Progenitor cell of endocrine pancreas (in vitro differentiated cells): Measurements from ENCODE around the gene SOD2. TPM values are rescaled to one million over a fixed set of nuclear protein-coding genes. Genes with fewer than 3 reads are reported as not detected.
A peak's percentile ranks its signal among the peaks of the same experiment; 100 is the strongest.
"Not testable (repeated sequence)": the region's sequence is repeated elsewhere in the genome, so short reads cannot be mapped to it uniquely, and the experiment has no call there.

ENCODE experiments used
- DNase-seq: peaks from one replicate; pipeline ENCODE4 v3.0.0; 2021; ENCODE audit warnings: low spot score; ENCODE audit not compliant: unreplicated experiment
- H3K27ac Mint-ChIP-seq: 2 replicates; pipeline ENCODE4 v1.8.0; 2021; ENCODE audit warnings: mild to moderate bottlenecking, moderate library complexity, mixed read lengths
- H3K27me3 Mint-ChIP-seq: 2 replicates; pipeline ENCODE4 v1.8.0; 2021; ENCODE audit warnings: mixed read lengths
- H3K36me3 Mint-ChIP-seq: 2 replicates; pipeline ENCODE4 v1.8.0; 2022; ENCODE audit warnings: mixed read lengths; ENCODE audit not compliant: insufficient read depth
- H3K4me1 Mint-ChIP-seq: 2 replicates; pipeline ENCODE4 v1.8.0; 2021; ENCODE audit warnings: low read depth, mixed read lengths
- H3K4me3 Mint-ChIP-seq: 2 replicates; pipeline ENCODE4 v1.8.0; 2021; ENCODE audit warnings: low read depth, mild to moderate bottlenecking, moderate library complexity, mixed read lengths
- H3K9me3 Mint-ChIP-seq: 2 replicates; pipeline ENCODE4 v1.8.0; 2021; ENCODE audit warnings: low read depth, mixed read lengths
- long read RNA-seq: library from polyadenylated mRNA; unstranded; transcript quantifications from one replicate; pipeline ENCODE4 v2.0.0, GENCODE V29; 2020
- total RNA-seq: library from RNA; stranded (reverse); gene quantifications from 2 replicates; pipeline ENCODE4 v1.2.1, GENCODE V29; 2021
- TF ChIP-seq, protein P1 (sequence below): fragments of 200-600 bp; sonication (generic); IDR thresholded peaks from one replicate; pipeline ENCODE4 v1.5.0; 2021; ENCODE audit warnings: antibody characterized with exemption, mild to moderate bottlenecking; ENCODE audit not compliant: unreplicated experiment

SOD2 gene
- 64.8 and 68.9 TPM in 2 replicates for total RNA-seq
- long read RNA-seq, full-length matches to known transcripts: 3 of 3 reads
- long read RNA-seq, partial matches to known transcripts: 0 of 3 reads
- long read RNA-seq, other reads (novel, unspliced or antisense): 0 of 3 reads

DNA sequence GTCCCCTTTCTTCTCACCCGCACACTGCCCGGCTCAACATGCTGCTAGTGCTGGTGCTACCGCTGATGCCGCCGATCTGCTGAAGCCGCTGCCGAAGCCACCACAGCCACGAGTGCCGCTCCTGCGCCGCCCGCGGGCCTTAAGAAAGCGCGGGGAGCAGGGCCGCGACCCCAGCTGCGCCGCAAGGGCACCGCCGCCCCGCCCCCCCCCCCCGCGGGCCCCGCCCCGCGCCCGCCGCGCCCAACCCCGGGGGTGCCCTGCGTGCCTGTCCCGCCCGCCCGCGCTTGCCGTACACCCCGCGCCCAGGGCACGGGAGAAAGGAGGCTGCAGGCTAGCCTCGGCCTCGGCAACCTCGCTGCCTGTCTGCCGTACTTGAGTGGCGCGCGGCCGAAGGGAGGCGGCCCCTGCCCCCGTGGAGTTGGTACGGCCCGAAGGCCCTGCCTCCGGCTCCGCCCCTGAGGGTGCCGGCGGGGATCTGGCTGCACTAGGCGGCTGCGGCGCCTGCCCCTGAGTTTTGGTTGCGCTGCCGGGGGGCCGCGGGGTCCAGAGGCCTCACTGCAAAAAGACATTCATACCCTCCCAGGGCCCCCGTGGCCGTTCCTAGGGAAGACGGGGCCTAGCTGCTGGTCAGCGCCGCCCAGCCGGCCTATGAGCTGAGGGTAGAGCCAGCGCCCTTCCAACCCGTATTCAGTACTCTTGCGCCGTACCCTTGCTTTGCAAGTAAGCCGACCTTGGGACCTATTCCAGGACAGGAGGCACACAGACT lies at the start of gene SOD2:
Gene SOD2, minus strand, starts transcription at position 114 of the 766 bp plus-strand sequence. Its CDS starts 74 bp downstream, at position 40.
- Mint-ChIP-seq H3K4me1 (peaks cover 22% of the 10 kb centered on the region), H3K27me3 (no peaks in the 10 kb centered on the region), H3K4me3 (peak within 1 kb of the TSS; percentile 89), H3K9me3 (no peaks in the 10 kb centered on the region), H3K27ac (peak within 1 kb of the TSS; percentile 97), H3K36me3 (peaks cover 5% of the 10 kb centered on the region)
- DNase-seq: peak; percentile 82
- TF ChIP-seq, protein P1, sequence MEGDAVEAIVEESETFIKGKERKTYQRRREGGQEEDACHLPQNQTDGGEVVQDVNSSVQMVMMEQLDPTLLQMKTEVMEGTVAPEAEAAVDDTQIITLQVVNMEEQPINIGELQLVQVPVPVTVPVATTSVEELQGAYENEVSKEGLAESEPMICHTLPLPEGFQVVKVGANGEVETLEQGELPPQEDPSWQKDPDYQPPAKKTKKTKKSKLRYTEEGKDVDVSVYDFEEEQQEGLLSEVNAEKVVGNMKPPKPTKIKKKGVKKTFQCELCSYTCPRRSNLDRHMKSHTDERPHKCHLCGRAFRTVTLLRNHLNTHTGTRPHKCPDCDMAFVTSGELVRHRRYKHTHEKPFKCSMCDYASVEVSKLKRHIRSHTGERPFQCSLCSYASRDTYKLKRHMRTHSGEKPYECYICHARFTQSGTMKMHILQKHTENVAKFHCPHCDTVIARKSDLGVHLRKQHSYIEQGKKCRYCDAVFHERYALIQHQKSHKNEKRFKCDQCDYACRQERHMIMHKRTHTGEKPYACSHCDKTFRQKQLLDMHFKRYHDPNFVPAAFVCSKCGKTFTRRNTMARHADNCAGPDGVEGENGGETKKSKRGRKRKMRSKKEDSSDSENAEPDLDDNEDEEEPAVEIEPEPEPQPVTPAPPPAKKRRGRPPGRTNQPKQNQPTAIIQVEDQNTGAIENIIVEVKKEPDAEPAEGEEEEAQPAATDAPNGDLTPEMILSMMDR: no peak

DNA sequence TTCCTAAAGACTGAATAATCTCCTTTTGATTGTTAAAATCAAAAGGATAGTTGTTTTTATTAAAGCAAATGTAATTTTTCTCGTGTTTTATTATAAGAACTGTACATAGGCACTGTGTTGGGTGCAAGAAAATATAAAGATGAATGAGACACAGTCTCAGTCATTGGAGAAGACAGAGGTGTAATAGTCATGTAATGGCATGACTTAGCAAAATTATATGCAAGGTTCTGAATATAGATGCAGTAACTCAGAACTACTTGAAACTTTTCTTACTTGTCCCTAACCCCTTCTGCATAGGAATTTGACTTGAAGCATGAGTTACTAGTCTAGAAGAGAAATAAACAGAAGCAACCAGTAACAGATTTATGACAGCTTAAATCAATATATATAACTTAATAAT lies 49.1 kb upstream of the SOD2 start:
- Mint-ChIP-seq H3K4me3 (no peak overlapping the region), H3K4me1 (peaks cover 4% of the 10 kb centered on the region), H3K9me3 (no peaks in the 10 kb centered on the region), H3K27ac (no peak overlapping the region), H3K27me3 (no peaks in the 10 kb centered on the region), H3K36me3 (peaks cover 33% of the 10 kb centered on the region)
- TF ChIP-seq, protein P1: no peak
- no peak for DNase-seq

DNA sequence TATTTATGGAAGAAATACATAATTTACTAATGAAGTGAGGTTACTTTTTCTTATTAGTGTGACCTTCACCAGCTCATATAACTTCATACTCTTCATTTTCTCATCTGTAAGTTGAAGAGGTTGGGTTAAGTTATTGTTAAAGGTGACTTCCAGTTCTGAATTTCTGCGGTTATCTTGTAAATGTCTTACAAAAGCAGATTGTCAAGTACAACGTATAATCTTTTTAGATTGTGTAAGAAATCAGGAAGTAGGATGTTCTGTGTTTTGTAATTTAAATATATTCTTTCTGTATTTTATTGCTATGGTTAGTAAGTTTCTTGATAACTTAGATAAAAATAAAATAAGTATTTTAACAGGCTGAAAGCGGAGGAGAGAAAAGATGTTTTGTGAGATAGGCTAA lies 46.3 kb upstream of the SOD2 start:
- H3K27ac Mint-ChIP-seq: no peak overlapping the region
- no peaks in the 10 kb centered on the region for H3K9me3 Mint-ChIP-seq
- H3K4me1 Mint-ChIP-seq: peaks cover 4% of the 10 kb centered on the region
- H3K27me3 Mint-ChIP-seq: no peaks in the 10 kb centered on the region
- H3K36me3 Mint-ChIP-seq: peaks cover 18% of the 10 kb centered on the region
- no peak for DNase-seq
- H3K4me3 Mint-ChIP-seq: no peak overlapping the region
- TF ChIP-seq, protein P1: no peak

DNA sequence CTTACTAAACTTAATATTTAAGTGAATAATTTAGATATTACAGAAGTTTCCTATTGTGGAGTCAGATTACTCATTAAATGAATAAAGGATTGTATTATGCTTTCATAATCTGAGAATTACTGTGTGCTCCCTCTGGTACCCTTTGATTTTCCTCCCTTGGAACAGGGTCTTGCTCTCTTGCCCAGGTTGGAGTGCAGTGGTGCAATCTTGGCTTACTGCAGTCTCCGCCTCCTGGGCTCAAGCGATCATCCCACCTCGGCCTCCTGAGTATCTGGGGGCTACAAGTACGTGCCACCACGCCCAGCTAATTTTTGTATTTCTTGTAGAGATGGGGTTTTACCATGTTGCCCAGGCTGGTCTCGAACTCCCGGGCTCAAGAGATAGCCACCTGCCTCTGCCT lies 43.9 kb upstream of the SOD2 start:
- Mint-ChIP-seq H3K4me3 (no peak overlapping the region), H3K27ac (no peak overlapping the region), H3K36me3 (peaks cover 10% of the 10 kb centered on the region), H3K9me3 (no peaks in the 10 kb centered on the region), H3K4me1 (peaks cover 1% of the 10 kb centered on the region), H3K27me3 (no peaks in the 10 kb centered on the region)
- DNase-seq: no peak
- TF ChIP-seq, protein P1: no peak

DNA sequence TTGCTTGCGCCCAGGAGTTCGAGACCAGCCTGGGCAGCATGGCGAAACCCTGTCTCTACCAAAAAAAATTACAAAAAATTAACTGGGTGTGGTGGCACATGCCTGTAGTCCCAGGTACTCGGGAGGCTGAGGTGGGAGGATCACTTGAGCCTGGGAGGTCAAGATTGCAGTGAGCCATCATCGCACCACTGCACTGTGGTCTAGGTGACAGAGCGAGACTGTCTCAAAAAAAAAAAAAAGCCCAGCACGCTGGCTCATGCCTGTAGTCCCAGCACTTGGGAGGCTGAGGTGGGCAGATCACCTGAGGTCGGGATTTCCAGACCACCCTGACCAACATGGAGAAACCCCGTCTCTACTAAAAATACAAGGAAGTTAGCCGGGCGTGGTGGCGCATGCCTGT lies 40.4 kb upstream of the SOD2 start:
- H3K4me1 Mint-ChIP-seq: peaks cover 19% of the 10 kb centered on the region
- not testable (repeated sequence) for H3K4me3 Mint-ChIP-seq, H3K36me3 Mint-ChIP-seq, DNase-seq, H3K27me3 Mint-ChIP-seq, H3K27ac Mint-ChIP-seq, H3K9me3 Mint-ChIP-seq

DNA sequence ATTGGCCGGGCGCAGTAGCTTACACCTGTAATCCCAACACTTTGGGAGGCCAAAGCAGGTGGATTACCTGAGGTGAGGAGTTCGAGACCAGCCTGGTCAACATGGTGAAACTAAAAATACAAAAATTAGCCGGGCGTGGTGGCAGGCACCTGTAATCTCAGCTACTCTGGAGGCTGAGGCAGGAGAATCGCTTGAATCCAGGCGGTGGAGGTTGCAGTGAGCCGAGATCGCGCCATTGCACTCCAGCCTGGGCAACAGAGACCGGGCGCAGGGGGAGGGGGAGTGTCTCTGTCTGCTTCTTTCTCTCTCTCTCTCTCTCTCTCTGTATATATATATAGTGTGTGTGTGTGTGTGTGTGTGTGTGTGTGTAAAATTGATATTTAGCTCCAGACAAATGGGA lies 39.5 kb upstream of the SOD2 start:
- not testable (repeated sequence) for H3K27me3 Mint-ChIP-seq, DNase-seq, H3K4me3 Mint-ChIP-seq, H3K9me3 Mint-ChIP-seq, H3K36me3 Mint-ChIP-seq
- H3K27ac Mint-ChIP-seq: peak overlapping the region; percentile 37
- peaks cover 19% of the 10 kb centered on the region for H3K4me1 Mint-ChIP-seq
